Spleen (tissue), 11 donors: ENCODE results near the gene MAPK14. TPM values are rescaled to one million over a fixed set of nuclear protein-coding genes. Genes with fewer than 3 reads are reported as not detected.

Experiments
- DNase-seq: peaks from one replicate; pipeline ENCODE4 v3.0.0-alpha.2; 2020
- H3K27ac ChIP-seq, 8 donors: fragments of 200-600 bp; sonication (generic) in 7 of 8; 1 replicate in 4 of 8; 2 replicates in 4 of 8; pipeline versions ENCODE4 v1.5.0 to v1.8.0; 2016 to 2021; ENCODE audit warnings: inconsistent platforms in 4 of 8, mild to moderate bottlenecking in 4 of 8, moderate library complexity in 1 of 8
- H3K27me3 ChIP-seq, 7 donors: fragments of 200-600 bp; sonication (generic) in 6 of 7; replicated peaks in 1 of 7; 1 replicate in 4 of 7; 2 replicates in 3 of 7; pipeline versions ENCODE4 v1.5.0 to v1.8.0; 2016 to 2021; ENCODE audit warnings: inconsistent platforms in 3 of 7, mild to moderate bottlenecking in 1 of 7
- H3K36me3 ChIP-seq, 6 donors: fragments of 200-600 bp; sonication (generic) in 5 of 6; 1 replicate in 4 of 6; 2 replicates in 2 of 6; pipeline versions ENCODE4 v1.5.0 to v1.8.0; 2016 to 2021; ENCODE audit warnings: inconsistent platforms in 2 of 6
- H3K4me1 ChIP-seq, 6 donors: fragments of 200-600 bp; sonication (generic) in 5 of 6; 1 replicate in 3 of 6; 2 replicates in 3 of 6; pipeline versions ENCODE4 v1.5.0 to v1.8.0; 2016 to 2021; ENCODE audit warnings: inconsistent platforms in 3 of 6
- H3K4me3 ChIP-seq, 8 donors: fragments of 200-600 bp; sonication (generic) in 7 of 8; 1 replicate in 4 of 8; 2 replicates in 4 of 8; pipeline versions ENCODE4 v1.5.0 to v1.8.0; 2016 to 2021; ENCODE audit warnings: inconsistent platforms in 4 of 8, mild to moderate bottlenecking in 4 of 8, moderate library complexity in 2 of 8
- H3K9me3 ChIP-seq, 8 donors: fragments of 200-600 bp; sonication (generic) in 7 of 8; 1 replicate in 4 of 8; 2 replicates in 4 of 8; pipeline versions ENCODE4 v1.5.0 to v1.8.0; 2016 to 2021; ENCODE audit warnings: inconsistent platforms in 4 of 8
- POLR2A ChIP-seq, 3 donors: fragments of 450-650 bp; IDR thresholded peaks; one replicate each; pipeline ENCODE4 v1.5.1; 2017; ENCODE audit warnings: antibody characterized with exemption in 3 of 3, mild to moderate bottlenecking in 1 of 3
- POLR2AphosphoS5 ChIP-seq, 3 donors: sonication (generic); formaldehyde crosslinking; IDR thresholded peaks; one replicate each; pipeline ENCODE4 v1.5.1; 2017; ENCODE audit warnings: antibody characterized with exemption in 3 of 3
- WGBS, 5 donors: extraction: QIAGEN DNeasy Blood & Tissue Kit in 3 of 5; methylation state at CpG; one replicate each; pipeline versions ENCODE4 v1.1.5 to v1.1.7; 2013 to 2018; 5-methylcytosine and 5-hydroxymethylcytosine counted together
- intact Hi-C: fragments of 100-400 bp; cut with DNase I; formaldehyde crosslinking; loops from one replicate; pipeline ENCODE4 v1.15.0; 2023; ENCODE audit warnings: low total_unique reads
- polyA plus RNA-seq, 3 donors: library from polyadenylated mRNA; stranded (reverse); fragments of 200-250 nt; gene quantifications; one replicate each; pipeline ENCODE4 v1.2.1, GENCODE V29; 2013
- total RNA-seq, 7 donors: library from RNA; depleted of rRNA in 3 of 7; stranded (reverse); fragments of >200 nt in 3 of 7; fragmentation: NEBNext Ultra II Directional in 4 of 7; extraction: Animal tissue kit (Norgen Biotek cat#: 25700) in 4 of 7; gene quantifications; one replicate each; pipeline versions ENCODE4 v1.1.0 to v1.2.1, GENCODE V29; 2016 to 2021
- TF ChIP-seq, protein P1 (sequence below), 11 experiments: fragments of 200-600 bp in 7 of 11; fragments of 450-650 bp in 4 of 11; sonication (generic) in 4 of 11; IDR thresholded peaks in 8 of 11; conservative IDR thresholded peaks in 3 of 11; 1 replicate in 7 of 11; 2 replicates in 4 of 11; pipeline versions ENCODE4 v1.4.0 to v1.8.0; 2016 to 2021; ENCODE audit warnings: antibody characterized with exemption in 11 of 11, inconsistent platforms in 4 of 11, mild to moderate bottlenecking in 1 of 11
- donor health status: healthy with polysubstance abuse.
- donor health status: DM: no; HTN: no; CAD: no; lungs with moderate emphysema.
- donor health status: DM: no; HTN: no; CAD: no.
- donor health status: Bipolar disorder and iron deficiency.
- donor health status: healthy.
- donor health status: DM: no; HTN: no; CAD: no.
- donor health status: DM: yes; HTN: yes; CAD: no.

Gene MAPK14
- total and polyA plus RNA-seq, 10 donors = 13.9 to 242 (median 94.6) TPM

DNA sequence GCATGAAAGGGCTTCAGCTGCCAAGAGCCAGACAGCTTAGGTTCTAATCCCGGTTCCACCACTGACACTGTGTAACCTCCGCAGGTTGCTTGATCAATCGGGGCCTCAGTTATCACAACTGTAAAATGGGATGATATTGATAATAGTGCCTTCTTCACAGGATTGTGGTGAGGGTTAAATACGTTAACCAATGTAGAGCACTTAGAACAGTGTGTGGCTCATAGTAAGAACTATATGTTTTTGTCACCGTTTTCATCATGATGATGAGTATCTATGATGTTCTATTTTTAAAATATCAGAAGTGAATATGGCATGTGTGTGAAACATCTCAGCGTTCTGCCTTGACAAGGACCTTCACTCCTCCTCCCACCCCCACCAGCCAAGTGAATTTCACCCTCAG is 92.4 kb downstream of the MAPK14 start:
- Histone ChIP-seq H3K27me3 (no peaks in the 10 kb centered on the region), H3K4me1 (peaks cover 40 to 100% (median 92%) of the 10 kb centered on the region in 6 donors), H3K4me3 (peak overlapping the region in 1 of 8 donors; percentile 58), H3K36me3 (peaks cover 0 to 22% (median 0%) of the 10 kb centered on the region in 6 donors), H3K9me3 (no peaks in the 10 kb centered on the region), H3K27ac (peak overlapping the region; percentile 79 to 97 (median 96))
- TF ChIP-seq, protein P1, sequence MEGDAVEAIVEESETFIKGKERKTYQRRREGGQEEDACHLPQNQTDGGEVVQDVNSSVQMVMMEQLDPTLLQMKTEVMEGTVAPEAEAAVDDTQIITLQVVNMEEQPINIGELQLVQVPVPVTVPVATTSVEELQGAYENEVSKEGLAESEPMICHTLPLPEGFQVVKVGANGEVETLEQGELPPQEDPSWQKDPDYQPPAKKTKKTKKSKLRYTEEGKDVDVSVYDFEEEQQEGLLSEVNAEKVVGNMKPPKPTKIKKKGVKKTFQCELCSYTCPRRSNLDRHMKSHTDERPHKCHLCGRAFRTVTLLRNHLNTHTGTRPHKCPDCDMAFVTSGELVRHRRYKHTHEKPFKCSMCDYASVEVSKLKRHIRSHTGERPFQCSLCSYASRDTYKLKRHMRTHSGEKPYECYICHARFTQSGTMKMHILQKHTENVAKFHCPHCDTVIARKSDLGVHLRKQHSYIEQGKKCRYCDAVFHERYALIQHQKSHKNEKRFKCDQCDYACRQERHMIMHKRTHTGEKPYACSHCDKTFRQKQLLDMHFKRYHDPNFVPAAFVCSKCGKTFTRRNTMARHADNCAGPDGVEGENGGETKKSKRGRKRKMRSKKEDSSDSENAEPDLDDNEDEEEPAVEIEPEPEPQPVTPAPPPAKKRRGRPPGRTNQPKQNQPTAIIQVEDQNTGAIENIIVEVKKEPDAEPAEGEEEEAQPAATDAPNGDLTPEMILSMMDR (IDR thresholded peaks at IDR 0.05 in 8 of 11, conservative IDR thresholded peaks at IDR 0.05 in 3 of 11) = no peak
- TF ChIP-seq POLR2AphosphoS5 (IDR thresholded peaks at IDR 0.05) = peak in 1 of 3 donors; percentile 34
- DNase-seq = no peak
- intact Hi-C loops = loop anchor here (10.0 kb wide), 1 partner anchor 235 kb away; no protein-coding TSS in a partner anchor
- 65 to 73% (median 68%) methylated on average over 6 of the region's 6 CpGs for WGBS, 5 donors

DNA sequence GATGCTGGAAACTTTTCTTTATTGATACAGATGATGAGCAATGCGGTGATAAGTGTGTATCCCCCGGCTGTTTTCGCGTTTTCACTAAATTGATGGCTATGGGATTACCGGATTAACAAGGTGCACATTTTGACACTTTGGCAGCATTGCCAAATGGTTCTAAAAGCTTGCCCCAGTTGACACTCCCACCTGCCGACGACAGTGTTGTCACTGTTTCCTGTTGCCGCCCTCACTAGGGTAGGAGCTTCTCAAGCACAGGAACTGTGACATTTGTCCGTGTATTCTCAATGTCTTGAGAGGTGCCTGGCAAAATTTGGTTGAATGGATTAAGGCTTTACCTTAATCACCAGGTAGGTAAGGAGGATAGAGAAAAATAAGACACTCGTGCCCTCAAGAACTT is 92.9 kb downstream of the MAPK14 start:
- Histone ChIP-seq H3K4me3 (peak overlapping the region in 3 of 8 donors; percentile 4 to 58 (median 7)), H3K27ac (peak overlapping the region; percentile 79 to 97 (median 96)), H3K4me1 (peaks cover 38 to 100% (median 87%) of the 10 kb centered on the region in 6 donors), H3K9me3 (no peaks in the 10 kb centered on the region), H3K27me3 (no peaks in the 10 kb centered on the region), H3K36me3 (peaks cover 0 to 22% (median 0%) of the 10 kb centered on the region in 6 donors)
- DNase-seq = peak; percentile 95
- TF ChIP-seq POLR2AphosphoS5 (IDR thresholded peaks at IDR 0.05) (peak in 1 of 3 donors; percentile 92), POLR2A (IDR thresholded peaks at IDR 0.05) (peak in 2 of 3 donors; percentile 15 to 35)
- TF ChIP-seq, protein P1 (IDR thresholded peaks at IDR 0.05 in 8 of 11, conservative IDR thresholded peaks at IDR 0.05 in 3 of 11) = no peak
- WGBS, 5 donors = 18 to 33% (median 22%) methylated on average over 10 of the region's 10 CpGs
- intact Hi-C loops = loop anchor here (10.0 kb wide), 1 partner anchor 234 kb away; no protein-coding TSS in a partner anchor

DNA sequence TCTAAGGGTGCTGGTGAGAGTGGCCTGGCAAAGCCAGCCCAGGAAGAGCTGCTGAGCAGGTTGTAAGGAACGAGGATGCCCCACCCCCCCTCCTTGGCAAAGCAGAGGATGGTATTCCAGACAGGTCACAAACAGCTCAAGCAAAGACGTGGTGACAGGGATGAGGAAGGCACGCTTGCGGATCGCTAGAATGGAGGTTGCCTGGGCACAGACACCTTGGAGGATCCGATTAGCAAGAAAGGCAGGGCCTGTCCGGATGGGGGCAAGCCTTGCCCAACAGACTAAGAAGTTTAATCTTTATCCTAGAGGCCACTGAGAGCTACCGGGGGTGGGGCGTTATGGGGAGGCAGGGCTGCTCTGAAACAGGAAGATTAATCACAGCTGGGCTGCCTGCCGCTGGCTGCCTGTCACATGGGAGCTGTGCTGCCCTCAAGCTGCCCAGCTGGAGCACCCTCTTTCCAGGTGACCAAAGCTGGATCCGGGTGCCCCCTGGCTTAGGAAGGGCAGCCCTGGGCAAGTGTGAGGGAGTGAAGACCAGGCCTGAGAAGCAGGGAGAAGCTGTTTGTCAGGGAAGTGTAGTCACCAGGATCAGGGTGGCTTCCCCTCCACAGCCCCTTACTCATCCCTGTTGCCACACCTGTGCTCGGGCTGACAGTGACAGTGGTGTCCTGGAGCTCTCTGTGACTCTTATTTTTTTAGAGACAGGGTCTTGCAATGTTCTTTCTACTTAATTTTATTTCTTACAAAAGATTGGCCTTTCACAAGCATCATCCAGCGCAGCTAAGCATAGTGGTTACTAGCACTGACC is 93.6 kb downstream of the MAPK14 start:
- TF ChIP-seq POLR2A (IDR thresholded peaks at IDR 0.05) (no peak), POLR2AphosphoS5 (IDR thresholded peaks at IDR 0.05) (peak; percentile 62 to 86 (median 71))
- TF ChIP-seq, protein P1 (IDR thresholded peaks at IDR 0.05 in 8 of 11, conservative IDR thresholded peaks at IDR 0.05 in 3 of 11) = peak in 4 of 11 experiments; percentile 1 to 14 (median 14)
- Histone ChIP-seq H3K4me1 (peaks cover 33 to 100% (median 81%) of the 10 kb centered on the region in 6 donors), H3K27ac (peak overlapping the region; percentile 79 to 97 (median 96)), H3K4me3 (peak overlapping the region in 3 of 8 donors; percentile 4 to 58 (median 7)), H3K27me3 (no peaks in the 10 kb centered on the region), H3K36me3 (peaks cover 0 to 17% (median 0%) of the 10 kb centered on the region in 6 donors), H3K9me3 (no peaks in the 10 kb centered on the region)
- DNase-seq = peak; percentile 94
- intact Hi-C loops = loop anchor here (10.0 kb wide), 1 partner anchor 234 kb away; no protein-coding TSS in a partner anchor
- WGBS, 5 donors = 19 to 35% (median 27%) methylated on average over 12 to 13 of the region's 13 CpGs
